Endothelial cell of umbilical vein (primary cell): ENCODE data around the gene NAV3. TPM values are rescaled to one million over a fixed set of nuclear protein-coding genes. Genes with fewer than 3 reads are reported as not detected.

Source experiments
- BruUV-seq: library from RNA; stranded (reverse); fragments of 400-500 nt; replicated peaks from 2 replicates; lab custom pipeline; 2021; lab: Mats Ljungman, UMichigan
- CTCF ChIA-PET: fragments of 300-600, 350-600 bp; sonication (Branson Sonifier 250); formaldehyde crosslinking; loops from one replicate; lab custom pipeline; 2021; ENCODE audit warnings: antibody characterized with exemption, inconsistent platforms; lab: Charles Lee
- POLR2A ChIA-PET: fragments of 300-600, 350-600 bp; sonication (Branson Sonifier 250); formaldehyde crosslinking; loops from one replicate; lab custom pipeline; 2021; ENCODE audit warnings: antibody characterized with exemption, inconsistent platforms; lab: Charles Lee
- DNase-seq: peaks from one replicate; pipeline ENCODE4 v3.0.0-alpha.2; 2011; ENCODE audit warnings: low read depth, low spot score
- FAIRE-seq: peaks from 2 replicates; lab custom pipeline; 2011; peaks lifted over from hg19 to GRCh38; lab: Jason Lieb, UNC
- H2AFZ ChIP-seq: 2 replicates; pipeline ENCODE4 v1.6.0; 2012; ENCODE audit warnings: low read depth, low read length, control low read depth, inconsistent platforms
- H3K27ac ChIP-seq: 2 replicates; pipeline ENCODE4 v1.5.1; 2011; ENCODE audit warnings: low read depth, mild to moderate bottlenecking, control low read depth, low read length, moderate library complexity; ENCODE audit not compliant: insufficient read depth
- H3K27me3 ChIP-seq, 2 experiments: 2 replicates each; pipeline versions ENCODE4 v1.6.0 to v1.6.1; 2011; ENCODE audit warnings: low read length in 2 of 2, mixed read lengths in 1 of 2; ENCODE audit not compliant: control insufficient read depth in 2 of 2, insufficient read depth in 2 of 2
- H3K36me3 ChIP-seq, 2 experiments: 2 replicates in 1 of 2; 3 replicates in 1 of 2; pipeline ENCODE4 v1.5.1; 2011; ENCODE audit warnings: low read length in 2 of 2, mild to moderate bottlenecking in 1 of 2, moderate library complexity in 1 of 2; ENCODE audit not compliant: control insufficient read depth in 2 of 2, insufficient read depth in 2 of 2; ENCODE audit errors: extremely low read depth in 1 of 2
- H3K4me1 ChIP-seq: 3 replicates; pipeline ENCODE4 v1.5.1; 2011; ENCODE audit warnings: mild to moderate bottlenecking, low read length; ENCODE audit not compliant: control insufficient read depth, insufficient read depth; ENCODE audit errors: extremely low read depth
- H3K4me2 ChIP-seq: 2 replicates; pipeline ENCODE4 v1.6.1; 2011; ENCODE audit warnings: low read length, control low read depth, mixed read lengths; ENCODE audit not compliant: insufficient read depth
- H3K4me3 ChIP-seq, 3 experiments: fragments of 200-600 bp in 1 of 3; sonication (generic), shearing (Covaris generic) in 1 of 3; replicated peaks in 1 of 3; 2 replicates each; pipeline ENCODE4 v1.5.1; 2011 to 2016; ENCODE audit warnings: control low read depth in 3 of 3, low read length in 3 of 3, mild to moderate bottlenecking in 2 of 3, inconsistent platforms in 1 of 3, low read depth in 1 of 3, moderate library complexity in 1 of 3; ENCODE audit not compliant: insufficient read depth in 1 of 3
- H3K79me2 ChIP-seq: 2 replicates; pipeline ENCODE4 v1.6.0; 2012; ENCODE audit warnings: low read length, inconsistent platforms; ENCODE audit not compliant: control insufficient read depth, insufficient read depth
- H3K9ac ChIP-seq: replicated peaks from 2 replicates; pipeline ENCODE3; 2011; ENCODE audit warnings: low read length, control low read depth; ENCODE audit not compliant: insufficient read depth; ENCODE audit errors: extremely low read depth
- H3K9me1 ChIP-seq: replicated peaks from 3 replicates; pipeline ENCODE4 v1.6.0; 2011; ENCODE audit warnings: mild to moderate bottlenecking, low read length; ENCODE audit not compliant: control insufficient read depth, insufficient read depth; ENCODE audit errors: extremely low read depth
- H3K9me3 ChIP-seq: replicated peaks from 2 replicates; pipeline ENCODE4 v1.5.1; 2012; ENCODE audit warnings: low read length, inconsistent platforms; ENCODE audit not compliant: control insufficient read depth, insufficient read depth
- H4K20me1 ChIP-seq: replicated peaks from 2 replicates; pipeline ENCODE3; 2011; ENCODE audit warnings: mild to moderate bottlenecking, low read length; ENCODE audit not compliant: control insufficient read depth, insufficient read depth; ENCODE audit errors: extremely low read depth
- EZH2 ChIP-seq: IDR thresholded peaks from 2 replicates; pipeline ENCODE4 v1.6.1; 2012; ENCODE audit warnings: borderline replicate concordance, low read depth, mild to moderate bottlenecking, moderate library complexity, low read length, inconsistent platforms; ENCODE audit not compliant: severe bottlenecking
- FOS ChIP-seq: IDR thresholded peaks from 2 replicates; pipeline ENCODE4 v1.6.1; 2011; ENCODE audit warnings: mild to moderate bottlenecking, low read length, moderate library complexity, borderline replicate concordance; ENCODE audit not compliant: insufficient read depth
- GATA2 ChIP-seq: IDR thresholded peaks from 2 replicates; pipeline ENCODE4 v1.7.0; 2011; ENCODE audit warnings: low read depth, mild to moderate bottlenecking, moderate library complexity, mixed read lengths, low read length; ENCODE audit not compliant: insufficient read length, insufficient read depth
- JUN ChIP-seq: IDR thresholded peaks from 2 replicates; pipeline ENCODE4 v1.6.1; 2011; ENCODE audit warnings: borderline replicate concordance, low read depth; ENCODE audit not compliant: insufficient read length, insufficient read depth
- MYC ChIP-seq: IDR thresholded peaks from one replicate; pipeline ENCODE4 v1.6.1; 2011; ENCODE audit warnings: mild to moderate bottlenecking, low read depth, low read length
- POLR2A ChIP-seq: IDR thresholded peaks from 2 replicates; pipeline ENCODE4 v1.6.1; 2012; ENCODE audit warnings: low read depth, mild to moderate bottlenecking, control low read depth, low read length
- POLR2AphosphoS5 ChIP-seq: IDR thresholded peaks from 2 replicates; pipeline ENCODE4 v1.6.1; 2012; ENCODE audit warnings: low read depth, mild to moderate bottlenecking, control low read depth, low read length, moderate library complexity; ENCODE audit not compliant: insufficient read depth
- dilution Hi-C: fragments of 300-500 bp; cut with MboI; formaldehyde crosslinking; loops from one replicate; pipeline ENCODE4 v1.15.0; 2019; ENCODE audit warnings: low sequenced_read_pairs; ENCODE audit not compliant: extremely low pct_ligation_motif_present
- intact Hi-C: fragments of 100-400 bp; cut with micrococcal nuclease; formaldehyde crosslinking; loops from one replicate; pipeline ENCODE4 v1.10.0; 2022
- polyA plus RNA-seq, 4 experiments: library from polyadenylated mRNA; depleted of rRNA in 3 of 4; stranded (reverse) in 3 of 4; unstranded in 1 of 4; fragments of >200 nt; gene quantifications; 2 replicates each; pipeline versions ENCODE4 v1.2.1 to v1.2.3, GENCODE V29; 2011 to 2012; ENCODE audit warnings: missing spikeins in 1 of 4
- total RNA-seq: library from RNA; stranded (reverse); gene quantifications from 2 replicates; pipeline ENCODE4 v1.2.3, GENCODE V29; 2021
- TF ChIP-seq, protein P1 (sequence below), 2 donors: IDR thresholded peaks; 1 replicate in 1 of 2; 2 replicates in 1 of 2; pipeline ENCODE4 v1.5.1; 2011; ENCODE audit warnings: low read length in 2 of 2, mild to moderate bottlenecking in 2 of 2, moderate library complexity in 2 of 2, control low read depth in 1 of 2, inconsistent platforms in 1 of 2, low read depth in 1 of 2; ENCODE audit not compliant: insufficient read depth in 1 of 2; ENCODE audit errors: extremely low read depth in 1 of 2
- TF ChIP-seq, protein P2 (sequence below): IDR thresholded peaks from 2 replicates; pipeline ENCODE4 v1.6.1; 2011; ENCODE audit not compliant: insufficient read depth, insufficient read length

Gene NAV3
- total and polyA plus RNA-seq, 2 donors (not counting 3 experiments of a cell fraction or from before 2014, with no cell fraction given): 6.7 to 40.1 TPM

DNA sequence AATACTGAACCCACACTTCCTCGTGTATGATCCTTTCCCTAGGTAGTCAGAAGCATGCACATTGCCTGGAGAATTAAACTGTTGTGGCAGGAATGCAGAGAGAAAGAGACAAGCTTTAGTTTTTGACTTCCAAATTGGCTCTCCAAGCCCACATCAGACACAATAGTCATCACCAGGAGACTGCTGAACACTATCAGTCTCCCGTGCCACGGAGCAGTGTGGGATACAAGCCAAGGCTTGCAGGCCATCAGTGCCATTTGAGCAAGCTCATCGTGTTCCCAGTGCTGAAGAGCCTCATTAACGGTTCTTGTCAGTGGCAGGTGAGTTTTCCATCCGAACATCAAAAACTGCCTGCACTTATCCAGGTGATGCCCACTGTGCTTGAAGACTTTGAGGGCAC, 410.8 kb downstream of the NAV3 start:
- Histone ChIP-seq H3K9me1 (no peaks in the 10 kb centered on the region), H3K27me3 (no peaks in the 10 kb centered on the region), H3K4me1 (no peaks in the 10 kb centered on the region), H3K4me3 (no peak overlapping the region), H2AFZ (no peak overlapping the region), H3K9ac (no peak overlapping the region), H4K20me1 (no peaks in the 10 kb centered on the region), H3K4me2 (no peak overlapping the region), H3K79me2 (no peaks in the 10 kb centered on the region), H3K36me3 (no peaks in the 10 kb centered on the region), H3K9me3 (no peaks in the 10 kb centered on the region), H3K27ac (no peak overlapping the region)
- ChIA-PET POLR2A (no interaction called here), CTCF (no interaction called here)
- no peak for TF ChIP-seq POLR2A
- TF ChIP-seq EZH2: no peak
- no peak for TF ChIP-seq MYC
- no peak for TF ChIP-seq GATA2
- FAIRE-seq (no peak), DNase-seq (no peak)
- intact Hi-C loops: no loop called here
- BruUV-seq: no TSS peak
- dilution Hi-C loops: no loop called here

DNA sequence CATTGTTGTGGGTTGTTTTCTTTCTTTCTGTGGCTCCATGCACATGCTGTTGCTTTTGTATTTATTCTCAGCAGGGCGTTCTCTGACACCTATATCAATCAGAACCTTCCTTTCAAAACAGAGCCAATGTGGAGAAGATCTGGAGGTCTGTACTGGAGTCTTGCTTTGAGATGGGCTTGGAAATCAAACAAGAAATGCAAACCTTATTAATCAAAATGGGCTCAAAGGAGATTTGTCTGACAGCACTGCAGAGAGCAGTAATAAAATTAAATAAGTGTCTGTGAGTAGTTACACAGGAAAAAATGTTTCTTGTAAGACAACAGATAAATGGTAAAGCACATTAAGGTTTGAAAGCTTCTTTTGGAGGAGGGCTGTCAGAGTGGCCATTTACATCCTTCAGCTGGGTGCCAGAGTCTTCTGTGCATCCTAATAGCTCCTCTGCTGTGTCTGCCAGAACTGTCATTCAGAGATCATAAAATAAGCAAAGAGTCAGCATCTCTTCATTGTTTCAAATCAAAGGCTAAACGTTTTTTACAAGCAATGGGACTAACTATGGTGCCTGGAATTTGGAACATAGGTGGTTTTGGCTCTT, 414.3 kb downstream of the NAV3 start:
- dilution Hi-C loops (no loop called here), intact Hi-C loops (no loop called here)
- H3K79me2 ChIP-seq: no peaks in the 10 kb centered on the region
- DNase-seq (no peak), FAIRE-seq (no peak)
- H3K4me2 ChIP-seq: no peak overlapping the region
- TF ChIP-seq GATA2 (no peak), FOS (no peak), MYC (no peak), POLR2A (no peak), JUN (no peak), EZH2 (no peak), POLR2AphosphoS5 (no peak)
- TF ChIP-seq, protein P1, sequence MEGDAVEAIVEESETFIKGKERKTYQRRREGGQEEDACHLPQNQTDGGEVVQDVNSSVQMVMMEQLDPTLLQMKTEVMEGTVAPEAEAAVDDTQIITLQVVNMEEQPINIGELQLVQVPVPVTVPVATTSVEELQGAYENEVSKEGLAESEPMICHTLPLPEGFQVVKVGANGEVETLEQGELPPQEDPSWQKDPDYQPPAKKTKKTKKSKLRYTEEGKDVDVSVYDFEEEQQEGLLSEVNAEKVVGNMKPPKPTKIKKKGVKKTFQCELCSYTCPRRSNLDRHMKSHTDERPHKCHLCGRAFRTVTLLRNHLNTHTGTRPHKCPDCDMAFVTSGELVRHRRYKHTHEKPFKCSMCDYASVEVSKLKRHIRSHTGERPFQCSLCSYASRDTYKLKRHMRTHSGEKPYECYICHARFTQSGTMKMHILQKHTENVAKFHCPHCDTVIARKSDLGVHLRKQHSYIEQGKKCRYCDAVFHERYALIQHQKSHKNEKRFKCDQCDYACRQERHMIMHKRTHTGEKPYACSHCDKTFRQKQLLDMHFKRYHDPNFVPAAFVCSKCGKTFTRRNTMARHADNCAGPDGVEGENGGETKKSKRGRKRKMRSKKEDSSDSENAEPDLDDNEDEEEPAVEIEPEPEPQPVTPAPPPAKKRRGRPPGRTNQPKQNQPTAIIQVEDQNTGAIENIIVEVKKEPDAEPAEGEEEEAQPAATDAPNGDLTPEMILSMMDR (IDR thresholded peaks at IDR 0.05; ENCODE audit: extremely low read depth in 1 of 2, insufficient read depth in 1 of 2, low read depth in 1 of 2, low read length in 2 of 2): no peak
- TF ChIP-seq, protein P2, sequence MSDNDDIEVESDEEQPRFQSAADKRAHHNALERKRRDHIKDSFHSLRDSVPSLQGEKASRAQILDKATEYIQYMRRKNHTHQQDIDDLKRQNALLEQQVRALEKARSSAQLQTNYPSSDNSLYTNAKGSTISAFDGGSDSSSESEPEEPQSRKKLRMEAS: no peak
- H3K9ac ChIP-seq: no peak overlapping the region
- BruUV-seq: no TSS peak
- POLR2A ChIA-PET: no interaction called here
- H2AFZ ChIP-seq: no peak overlapping the region
- H3K9me3 ChIP-seq: no peaks in the 10 kb centered on the region
- H3K27ac ChIP-seq: no peak overlapping the region
- H3K27me3 ChIP-seq: peaks cover 0 to 4% of the 10 kb centered on the region in 2 experiments
- H3K36me3 ChIP-seq: no peaks in the 10 kb centered on the region
- no peaks in the 10 kb centered on the region for H3K4me1 ChIP-seq
- CTCF ChIA-PET: no interaction called here
- no peaks in the 10 kb centered on the region for H4K20me1 ChIP-seq
- H3K4me3 ChIP-seq: no peak overlapping the region
- no peaks in the 10 kb centered on the region for H3K9me1 ChIP-seq
